ENCODE data around the gene CORO7.

The CORO7 gene

GRCh38 chr16:4325253-4325758 lies 91.1 kb downstream of the CORO7 start:
- Histone ChIP-seq H3K9me3 (ENCODE audit: low read length) (no peaks in the 10 kb centered on the region), H3K27ac (ENCODE audit: low read depth, low read length, poor library complexity, severe bottlenecking) (no peak overlapping the region), H3K36me3 (ENCODE audit: insufficient read depth, low read length) (no peaks in the 10 kb centered on the region), H3K9ac (ENCODE audit: low read length) (no peak overlapping the region), H2AFZ (ENCODE audit: low read length) (no peak overlapping the region), H4K20me1 (ENCODE audit: insufficient read depth, low read length) (no peaks in the 10 kb centered on the region), H3K4me3 (ENCODE audit: low read depth, low read length, poor library complexity, severe bottlenecking) (no peak overlapping the region), H3K27me3 (ENCODE audit: insufficient read depth, low read length) (peaks cover 7% of the 10 kb centered on the region; the same call in 1 of the 2 replicates), H3K9me2 (ENCODE audit: low read depth, low read length) (no peaks in the 10 kb centered on the region), H3K4me1 (ENCODE audit: insufficient read depth, low read length, severe bottlenecking) (peaks cover 5% of the 10 kb centered on the region), H3K79me2 (ENCODE audit: insufficient read depth, low read length) (no peaks in the 10 kb centered on the region), H3K4me2 (ENCODE audit: low read length) (no peak overlapping the region), H3F3A (ENCODE audit: insufficient read depth, low read length) (no peaks in the 10 kb centered on the region)
- no peak for TF ChIP-seq EZH2 (IDR thresholded peaks at IDR 0.05; ENCODE audit: borderline replicate concordance, low read length)
- no peak for TF ChIP-seq CTCF (IDR thresholded peaks at IDR 0.05; ENCODE audit: low read length)

GRCh38 chr16:4324492-4325252 lies 91.7 kb downstream of the CORO7 start:
- Histone ChIP-seq H3F3A (ENCODE audit: insufficient read depth, low read length) (no peaks in the 10 kb centered on the region), H2AFZ (ENCODE audit: low read length) (no peak overlapping the region), H3K4me2 (ENCODE audit: low read length) (no peak overlapping the region), H3K4me3 (ENCODE audit: low read depth, low read length, poor library complexity, severe bottlenecking) (no peak overlapping the region), H3K9ac (ENCODE audit: low read length) (no peak overlapping the region), H3K9me3 (ENCODE audit: low read length) (no peaks in the 10 kb centered on the region), H3K4me1 (ENCODE audit: insufficient read depth, low read length, severe bottlenecking) (peaks cover 5% of the 10 kb centered on the region), H3K27me3 (ENCODE audit: insufficient read depth, low read length) (peaks cover 7% of the 10 kb centered on the region; the same call in 1 of the 2 replicates), H3K27ac (ENCODE audit: low read depth, low read length, poor library complexity, severe bottlenecking) (no peak overlapping the region), H3K36me3 (ENCODE audit: insufficient read depth, low read length) (no peaks in the 10 kb centered on the region), H3K9me2 (ENCODE audit: low read depth, low read length) (no peaks in the 10 kb centered on the region), H3K79me2 (ENCODE audit: insufficient read depth, low read length) (no peaks in the 10 kb centered on the region), H4K20me1 (ENCODE audit: insufficient read depth, low read length) (no peaks in the 10 kb centered on the region)
- no peak for TF ChIP-seq CTCF (IDR thresholded peaks at IDR 0.05; ENCODE audit: low read length)
- TF ChIP-seq EZH2 (IDR thresholded peaks at IDR 0.05; ENCODE audit: borderline replicate concordance, low read length) = no peak

- Histone ChIP-seq H3K9me2 (ENCODE audit: low read depth, low read length) (no peaks in the 10 kb centered on the region), H3K9me3 (ENCODE audit: low read length) (no peaks in the 10 kb centered on the region), H3K36me3 (ENCODE audit: insufficient read depth, low read length) (no peaks in the 10 kb centered on the region), H3K27ac (ENCODE audit: low read depth, low read length, poor library complexity, severe bottlenecking) (no peak overlapping the region), H3K4me3 (ENCODE audit: low read depth, low read length, poor library complexity, severe bottlenecking) (no peak overlapping the region), H3K79me2 (ENCODE audit: insufficient read depth, low read length) (no peaks in the 10 kb centered on the region), H3K9ac (ENCODE audit: low read length) (no peak overlapping the region), H3K4me1 (ENCODE audit: insufficient read depth, low read length, severe bottlenecking) (peaks cover 5% of the 10 kb centered on the region), H3F3A (ENCODE audit: insufficient read depth, low read length) (no peaks in the 10 kb centered on the region), H4K20me1 (ENCODE audit: insufficient read depth, low read length) (no peaks in the 10 kb centered on the region), H3K4me2 (ENCODE audit: low read length) (no peak overlapping the region), H2AFZ (ENCODE audit: low read length) (no peak overlapping the region), H3K27me3 (ENCODE audit: insufficient read depth, low read length) (peaks cover 4% of the 10 kb centered on the region; the same call in 1 of the 2 replicates)
- TF ChIP-seq EZH2 (IDR thresholded peaks at IDR 0.05; ENCODE audit: borderline replicate concordance, low read length) (no peak), CTCF (IDR thresholded peaks at IDR 0.05; ENCODE audit: low read length) (no peak)
Measured at GRCh38 chr16:4323845-4324488, 92.4 kb downstream of the CORO7 start.
